Islet precursor cell (in vitro differentiated cells): Measurements from ENCODE around the gene SIPA1L3.
A peak's percentile ranks its signal among the peaks of the same experiment; 100 is the strongest.

ENCODE experiments used
- DNase-seq: peaks from one replicate; pipeline ENCODE4 v3.0.0-alpha.2; 2018

Gene SIPA1L3

GRCh38 chr19:37947778-37948177, 40.8 kb downstream of the SIPA1L3 start:
- DNase-seq = no peak

DNA sequence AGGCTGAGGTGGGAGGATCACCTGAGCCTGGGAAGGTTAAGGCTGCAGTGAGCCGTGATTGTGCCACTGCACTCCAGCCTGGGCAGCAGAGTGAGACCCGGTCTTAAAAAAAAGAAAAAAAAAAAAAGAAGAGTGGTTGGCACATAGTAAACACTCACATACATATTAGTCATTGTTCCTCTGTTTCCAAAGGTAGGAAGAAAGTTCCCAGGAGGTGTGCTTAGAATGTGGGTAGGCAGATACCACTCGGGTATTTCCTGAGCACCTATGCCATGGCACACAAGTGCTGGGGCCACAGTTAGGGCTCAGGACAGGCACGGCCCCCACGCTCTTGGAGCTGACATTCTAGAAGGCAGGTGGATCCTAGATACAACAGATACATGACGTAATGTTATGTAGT, 41.4 kb downstream of the SIPA1L3 start:
- no peak for DNase-seq

- DNase-seq = no peak
Observed at GRCh38 chr19:37950471-37951175, 43.6 kb downstream of the SIPA1L3 start.

- DNase-seq = peak; percentile 73
Observed at GRCh38 chr19:37951816-37952210, 44.8 kb downstream of the SIPA1L3 start.

- no peak for DNase-seq
Observed at GRCh38 chr19:37953171-37953917, 46.3 kb downstream of the SIPA1L3 start.

DNA sequence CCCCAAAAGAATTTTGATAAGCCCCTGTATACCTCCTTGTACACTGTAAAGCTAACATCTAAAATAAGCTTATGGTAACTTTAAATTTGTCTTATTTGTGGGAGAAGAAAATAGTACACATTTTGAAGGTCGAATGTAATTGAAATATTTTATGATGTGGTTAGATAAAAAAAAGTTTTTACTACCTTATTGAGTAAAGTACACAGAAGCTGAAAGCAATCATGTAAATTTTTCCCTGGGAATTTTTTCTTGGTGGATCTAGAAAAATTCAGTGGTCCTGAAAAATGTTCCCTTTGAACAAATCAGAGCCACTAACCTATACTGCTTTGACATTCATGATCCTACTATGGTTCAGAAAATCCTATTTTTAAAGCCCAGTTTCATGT, 46.9 kb downstream of the SIPA1L3 start:
- no peak for DNase-seq

- no peak for DNase-seq
Observed at GRCh38 chr19:37954421-37954874, 47.4 kb downstream of the SIPA1L3 start.

- DNase-seq = no peak
Observed at GRCh38 chr19:37955986-37956385, 49.0 kb downstream of the SIPA1L3 start.

GRCh38 chr19:37957176-37957575, 50.2 kb downstream of the SIPA1L3 start:
- no peak for DNase-seq

- DNase-seq = no peak
Observed at GRCh38 chr19:37959665-37960114, 52.7 kb downstream of the SIPA1L3 start.

DNA sequence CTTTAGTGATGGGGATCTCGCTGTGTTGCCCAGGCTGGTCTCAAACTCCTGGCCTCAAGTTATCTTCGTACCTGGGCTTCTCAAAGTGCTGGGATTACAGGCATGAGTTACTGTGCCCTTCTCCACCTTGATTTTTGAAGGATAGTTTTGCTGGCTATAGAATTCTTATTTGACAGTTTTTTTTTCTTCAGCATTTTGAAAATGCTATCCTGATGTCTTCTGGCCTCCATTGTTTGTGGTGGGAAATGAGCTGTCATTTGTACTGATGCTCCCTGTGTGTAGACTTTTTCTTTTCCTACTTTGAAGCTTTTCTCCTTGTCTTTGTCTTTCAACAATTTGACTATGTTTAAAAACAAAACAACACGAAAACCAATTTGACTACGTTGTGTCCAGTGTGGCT, 54.2 kb downstream of the SIPA1L3 start:
- DNase-seq = no peak

DNA sequence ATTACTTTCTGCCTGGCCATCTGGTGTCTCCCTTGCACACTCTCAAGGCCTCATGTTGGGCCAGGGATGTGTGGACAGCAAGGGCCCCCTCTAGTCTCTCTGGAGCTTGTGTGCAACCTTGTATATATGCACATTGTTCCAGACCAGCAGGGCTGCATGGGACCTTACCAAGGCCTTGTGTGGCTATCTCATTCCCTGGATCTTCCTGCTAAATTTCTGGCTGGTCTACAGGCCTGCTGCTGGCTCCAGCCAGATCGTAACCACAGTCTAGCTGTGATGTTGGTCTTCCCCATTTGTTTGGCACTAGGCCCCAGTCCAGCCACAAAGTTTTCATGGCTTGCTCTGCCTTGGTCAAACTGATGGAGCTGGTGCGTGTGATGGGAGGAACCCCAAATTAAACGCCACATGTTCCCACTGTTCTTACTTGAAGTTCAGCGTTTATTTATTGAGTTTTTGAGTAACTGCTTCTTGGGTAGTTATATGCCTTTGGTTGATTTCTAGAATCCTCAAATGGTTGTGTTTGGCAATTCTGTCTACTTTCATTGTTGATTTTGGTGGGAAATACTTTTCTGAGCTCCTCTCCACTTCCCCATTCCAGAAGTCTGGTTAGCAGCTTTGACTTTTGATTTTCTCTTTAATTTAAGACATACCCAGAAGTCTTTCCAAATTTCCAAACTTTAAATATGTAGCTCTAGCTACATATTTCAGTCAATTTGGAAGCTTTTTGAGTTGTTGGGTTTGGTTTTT, 56.4 kb downstream of the SIPA1L3 start:
- DNase-seq = no peak

- DNase-seq = no peak
Observed at GRCh38 chr19:37964109-37964508, 57.1 kb downstream of the SIPA1L3 start.

GRCh38 chr19:37966211-37966661, 59.2 kb downstream of the SIPA1L3 start:
- peak; percentile 79 for DNase-seq

- DNase-seq = no peak
Observed at GRCh38 chr19:37966662-37967231, 59.7 kb downstream of the SIPA1L3 start.

DNA sequence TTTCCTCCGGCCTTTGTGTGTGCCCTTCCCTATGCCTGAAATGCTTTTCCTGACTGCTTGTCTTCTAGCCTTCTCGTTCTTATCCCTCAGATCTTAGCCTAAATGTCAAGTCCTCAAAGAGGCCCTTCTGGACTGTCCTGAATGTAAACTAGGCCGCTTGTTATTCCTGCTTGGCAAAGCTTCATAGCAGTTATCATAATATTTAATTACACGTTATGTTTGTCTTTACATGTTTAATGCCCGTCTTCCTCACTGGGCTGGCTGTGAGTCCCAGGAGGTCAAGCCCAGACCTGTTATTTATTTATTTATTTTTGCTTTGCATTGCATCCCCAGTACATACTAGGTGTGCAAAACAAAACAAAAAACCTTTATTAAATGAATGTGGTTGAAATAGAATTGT, 62.7 kb downstream of the SIPA1L3 start:
- DNase-seq = no peak

DNA sequence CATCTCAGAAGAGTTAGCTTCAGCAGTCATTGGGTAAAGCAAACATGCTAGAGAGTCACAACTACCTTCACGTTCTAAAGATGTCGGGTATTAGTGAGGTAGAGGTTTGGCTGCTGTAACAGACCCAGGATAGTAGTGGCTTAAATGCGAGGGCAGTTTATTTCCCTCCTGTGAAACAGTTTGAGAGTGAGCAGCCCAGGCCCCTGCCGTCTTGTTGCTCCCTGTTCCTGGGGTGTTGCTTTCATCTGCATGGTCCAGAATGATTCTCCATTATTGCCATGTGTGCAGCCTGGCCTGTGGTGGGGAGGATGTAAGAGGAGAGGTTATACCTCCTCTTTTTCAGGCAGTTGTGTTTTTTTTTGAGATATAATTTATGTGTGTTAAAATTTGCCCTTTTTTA, 63.7 kb downstream of the SIPA1L3 start:
- DNase-seq = no peak

- DNase-seq = no peak
Observed at GRCh38 chr19:37972803-37973202, 65.8 kb downstream of the SIPA1L3 start.

- no peak for DNase-seq
Observed at GRCh38 chr19:37973666-37974065, 66.7 kb downstream of the SIPA1L3 start.

DNA sequence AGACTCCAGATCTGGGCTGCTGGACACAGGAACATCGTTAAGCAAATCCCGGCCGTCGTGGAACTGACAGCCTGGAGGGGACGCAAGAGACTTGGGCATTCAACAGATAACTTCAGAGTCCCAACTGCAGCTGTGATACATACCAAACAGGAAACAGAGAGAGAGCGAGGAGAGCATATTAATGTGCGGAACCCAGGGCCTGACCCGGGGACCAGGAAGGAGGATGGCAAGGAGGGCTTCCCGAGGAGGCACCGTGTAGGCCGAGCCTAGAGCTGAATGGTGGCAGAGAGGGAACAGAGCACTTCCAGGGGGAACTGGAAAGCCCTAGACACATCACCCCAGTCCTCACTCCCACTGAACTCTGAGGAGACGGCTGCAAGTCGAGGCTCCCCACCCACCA, 68.1 kb downstream of the SIPA1L3 start:
- no peak for DNase-seq

DNA sequence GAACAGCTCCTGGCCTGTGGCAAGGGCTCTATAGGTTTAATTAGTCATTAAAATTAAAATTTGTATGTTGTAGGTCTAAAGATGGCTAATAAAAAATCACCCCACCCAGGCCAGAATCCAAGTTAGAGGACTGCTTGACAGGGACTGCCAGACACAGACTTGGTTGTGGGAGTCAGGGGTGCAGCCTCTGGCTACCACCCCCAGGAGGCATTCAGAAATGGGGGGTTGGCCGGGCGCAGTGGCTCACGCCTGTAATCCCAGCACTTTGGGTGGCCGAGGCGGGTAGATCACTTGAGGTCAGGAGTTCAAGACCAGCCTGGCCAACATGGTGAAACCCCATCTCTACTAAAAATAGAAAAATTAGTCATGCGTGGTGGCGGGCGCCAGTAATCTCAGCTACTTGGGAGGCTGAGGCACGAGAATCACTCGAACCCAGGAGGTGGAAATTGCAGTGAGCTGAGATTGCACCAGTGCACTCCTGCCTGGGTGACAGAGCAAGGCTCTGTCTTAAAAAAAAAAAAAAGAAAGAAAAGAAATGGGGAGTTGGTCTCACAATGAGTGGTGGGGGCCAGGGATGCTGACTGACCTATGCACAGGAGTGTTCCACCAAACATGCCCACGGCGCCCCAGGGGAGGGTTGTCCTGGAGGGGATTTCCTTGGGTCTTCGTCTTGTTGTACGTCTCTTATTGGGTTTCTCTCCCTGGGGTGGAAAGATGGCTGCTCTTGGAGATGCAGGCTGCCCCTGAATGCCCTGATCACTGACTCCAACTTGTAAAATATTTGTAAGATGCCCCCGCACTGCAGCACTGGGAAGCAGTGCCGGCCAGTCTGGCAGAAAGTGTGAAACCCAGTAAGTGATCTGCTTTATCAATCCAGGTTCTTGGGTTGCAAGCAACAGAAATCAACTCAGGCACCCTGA, 68.8 kb downstream of the SIPA1L3 start:
- DNase-seq = no peak

DNA sequence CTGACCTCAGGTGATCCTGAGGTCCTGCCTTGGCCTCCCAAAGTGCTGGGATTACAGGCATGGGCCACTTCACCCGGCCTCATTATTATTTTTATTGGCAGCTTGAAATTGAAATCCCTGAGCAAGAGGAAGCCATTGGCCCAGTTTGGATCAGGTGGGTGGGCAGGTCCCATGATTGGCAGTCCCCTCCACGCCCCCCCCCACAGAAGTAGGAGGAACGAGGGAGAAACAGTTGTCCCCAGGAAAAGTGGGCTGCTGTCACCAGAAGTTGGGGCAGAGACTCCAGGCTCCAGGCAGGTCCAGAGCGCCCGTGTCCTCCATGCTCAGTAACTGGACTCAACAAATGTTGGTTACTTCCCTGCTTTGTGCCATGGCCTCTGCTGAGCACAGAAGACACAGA, 70.4 kb downstream of the SIPA1L3 start:
- DNase-seq = no peak
